NCI-H1436 treated with DMSO at 0.1 percent for 48 hours (cell line): ENCODE measurements around the gene KAT6B.
"Not testable (repeated sequence)": the region's sequence is repeated elsewhere in the genome, so short reads cannot be mapped to it uniquely, and the experiment has no call there.

Experiments used
- DNase-seq: peaks from one replicate; lab custom pipeline; 2025; lab: John Stamatoyannopoulos, UW

Gene KAT6B

DNA sequence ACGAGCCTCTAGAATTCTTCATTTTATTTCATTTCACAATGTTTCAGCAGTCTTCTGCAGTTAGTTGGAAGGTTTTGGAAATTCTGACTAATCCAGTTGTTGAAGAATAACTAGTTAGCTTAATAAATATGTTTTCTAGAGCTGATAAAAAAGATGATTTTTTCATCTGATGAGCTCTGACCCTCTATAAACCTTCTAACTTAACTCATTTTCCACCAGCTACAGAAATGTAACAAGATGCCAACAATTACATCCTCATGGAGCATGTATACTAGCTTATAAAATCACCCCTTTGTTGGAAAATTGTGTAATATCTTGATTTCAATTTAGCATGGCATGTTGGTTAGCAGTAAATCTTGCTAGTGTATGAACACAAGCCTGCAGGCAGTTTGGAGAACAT is 33.1 kb downstream of the KAT6B start:
- no peak for DNase-seq

DNA sequence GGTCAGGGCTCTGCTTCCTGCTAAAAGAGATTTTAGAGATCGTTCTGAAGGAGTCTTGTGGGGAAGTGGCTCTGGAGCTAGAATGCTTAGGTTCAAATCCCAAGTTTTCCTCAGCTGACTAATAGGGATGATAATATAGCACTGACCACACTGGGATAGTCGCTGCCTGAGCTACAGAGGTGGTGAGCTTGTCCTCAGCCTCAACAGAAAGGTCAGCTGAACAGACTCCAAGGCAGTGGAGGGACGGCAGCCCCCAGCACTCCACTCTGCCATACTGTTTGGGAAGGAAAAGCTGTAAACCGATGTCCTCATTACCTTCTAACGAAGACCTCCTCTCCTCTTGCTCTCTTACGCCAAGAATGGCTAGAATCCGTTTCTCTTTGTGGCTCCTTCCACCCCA is 36.2 kb downstream of the KAT6B start:
- DNase-seq: no peak

DNA sequence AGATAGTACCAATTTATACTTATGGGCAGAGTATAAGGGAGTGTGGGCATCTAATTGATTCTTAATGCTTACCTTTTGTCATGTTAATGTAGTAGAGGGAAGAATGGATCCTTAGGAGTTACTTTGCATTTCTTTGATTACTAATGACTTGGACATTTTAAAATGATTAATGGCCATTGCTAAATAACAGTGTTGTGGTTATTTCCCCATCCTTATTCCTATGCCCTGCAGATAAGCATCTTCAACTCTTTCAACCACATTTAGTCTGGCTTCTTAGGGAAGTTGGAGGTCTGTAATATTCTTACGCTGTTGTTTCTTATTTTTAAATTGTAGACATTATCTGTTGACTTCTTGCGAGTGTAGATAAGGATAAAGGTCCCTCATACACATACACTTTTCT is 37.2 kb downstream of the KAT6B start:
- DNase-seq: no peak

DNA sequence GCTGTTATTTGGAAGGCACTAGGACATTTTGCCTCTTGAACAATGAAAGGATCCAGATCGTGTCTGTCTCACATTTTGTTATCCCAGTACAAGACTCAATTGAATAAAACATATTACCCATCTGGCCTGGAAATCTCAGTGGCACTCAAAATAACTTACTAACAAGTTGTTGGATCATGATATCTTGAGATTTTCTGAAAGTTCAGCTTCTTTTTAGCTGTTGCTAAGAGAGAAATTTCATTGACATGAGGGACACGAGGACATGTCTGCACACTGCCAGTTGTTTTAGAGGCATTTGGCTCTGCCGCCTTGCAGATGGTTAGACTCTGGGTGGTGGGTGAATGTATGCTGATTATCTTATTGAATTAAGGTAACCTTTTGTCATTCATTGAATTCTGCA is 41.0 kb downstream of the KAT6B start:
- no peak for DNase-seq

DNA sequence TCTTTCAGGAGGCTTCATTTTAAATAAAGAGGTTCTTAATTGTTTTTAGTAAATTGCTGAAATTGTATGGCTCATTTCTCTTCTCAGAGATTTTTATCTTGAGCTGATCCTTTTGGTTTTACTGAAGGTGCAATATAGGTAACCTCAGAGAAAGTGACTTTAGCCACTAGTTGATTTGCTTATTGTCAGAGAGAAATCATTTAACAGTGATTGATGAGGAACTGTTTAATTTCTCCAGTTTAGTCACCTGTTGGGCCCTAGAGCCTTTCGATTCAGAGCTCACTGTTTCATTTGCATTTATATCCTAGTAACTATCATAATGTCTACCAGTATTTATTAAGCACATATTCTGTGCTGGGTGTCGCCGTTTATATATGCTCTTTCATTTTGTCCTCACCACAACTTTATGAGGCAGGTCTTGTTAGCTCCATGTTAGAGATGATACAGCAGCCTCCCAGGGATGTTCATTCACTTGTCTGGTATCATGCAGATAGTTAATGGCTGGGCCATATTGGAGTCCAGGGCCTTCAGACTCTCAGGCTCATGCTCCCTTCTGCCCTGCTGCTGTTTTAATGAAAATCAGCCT is 42.1 kb downstream of the KAT6B start:
- DNase-seq: no peak

DNA sequence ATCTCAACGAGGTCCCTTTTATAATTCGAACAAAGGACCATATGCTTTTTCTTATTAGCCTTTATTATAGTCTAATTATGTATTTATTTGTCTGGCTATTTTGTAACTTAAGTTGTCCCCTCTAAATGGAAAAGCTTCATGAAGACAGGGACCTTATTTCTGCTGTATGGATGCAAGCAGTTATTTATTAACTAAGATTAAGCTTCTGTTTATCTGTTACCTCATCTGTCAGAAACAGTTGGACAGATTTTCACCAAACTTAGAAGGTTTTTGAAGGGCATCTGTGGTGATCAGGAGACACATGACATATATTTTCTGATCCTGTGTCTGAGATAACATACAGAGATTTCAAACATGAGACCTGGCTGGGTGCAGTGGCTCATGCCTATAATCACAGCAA is 43.2 kb downstream of the KAT6B start:
- no peak for DNase-seq

DNA sequence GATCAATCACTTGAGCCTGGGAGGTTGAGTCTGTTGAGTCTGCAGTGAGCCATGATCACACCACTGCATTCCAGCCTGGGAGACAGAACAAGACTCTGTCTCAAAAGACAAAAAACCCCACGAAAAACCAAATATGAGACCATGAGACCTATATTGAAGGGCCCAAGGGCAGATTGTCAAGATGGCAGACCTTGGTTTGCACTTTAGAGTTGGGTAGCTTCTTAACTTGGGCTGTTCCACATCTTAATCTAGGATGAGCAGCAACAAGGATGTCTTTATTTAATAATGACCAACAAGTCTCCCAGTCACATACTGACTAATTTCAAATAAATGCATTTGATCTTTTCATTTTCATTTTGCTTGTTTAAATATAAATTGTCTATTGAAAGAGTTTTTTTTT is 43.8 kb downstream of the KAT6B start:
- no peak for DNase-seq

DNA sequence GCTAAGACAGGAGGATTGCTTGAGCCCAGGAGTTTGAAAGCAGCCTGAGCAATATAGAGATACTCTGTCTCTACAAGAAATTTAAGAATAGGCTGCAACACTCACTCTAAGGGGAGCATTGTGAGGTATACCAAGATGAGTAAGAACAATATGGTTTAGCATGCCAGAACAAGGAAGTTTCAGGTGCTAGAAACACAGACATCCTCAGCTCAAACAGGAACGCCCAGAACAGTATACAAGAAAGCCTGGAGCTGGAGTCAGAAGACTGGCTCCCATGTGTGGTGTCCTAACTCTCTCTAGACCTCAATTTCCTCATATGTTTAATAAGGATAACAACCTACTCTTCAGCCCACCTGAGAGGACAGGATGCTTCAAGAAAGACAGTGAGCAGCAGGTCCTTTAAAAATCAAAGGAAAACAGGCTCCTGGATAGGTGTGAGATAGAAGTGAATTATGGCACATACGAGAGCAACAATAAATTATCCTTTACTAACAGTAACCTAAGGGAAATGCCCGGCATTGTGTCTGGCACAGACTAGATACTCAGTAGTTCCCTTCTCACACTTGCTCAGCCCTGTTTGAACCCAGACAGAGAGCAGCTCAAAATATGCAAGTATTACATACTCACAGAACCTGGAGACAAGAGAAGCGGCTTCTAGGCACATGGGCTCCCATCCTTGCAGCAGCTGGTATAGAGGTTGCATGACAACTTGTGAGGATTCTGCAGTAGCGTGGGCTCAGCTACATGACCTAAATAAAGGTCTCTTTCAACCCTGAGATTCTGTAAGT is 45.4 kb downstream of the KAT6B start:
- no peak for DNase-seq

DNA sequence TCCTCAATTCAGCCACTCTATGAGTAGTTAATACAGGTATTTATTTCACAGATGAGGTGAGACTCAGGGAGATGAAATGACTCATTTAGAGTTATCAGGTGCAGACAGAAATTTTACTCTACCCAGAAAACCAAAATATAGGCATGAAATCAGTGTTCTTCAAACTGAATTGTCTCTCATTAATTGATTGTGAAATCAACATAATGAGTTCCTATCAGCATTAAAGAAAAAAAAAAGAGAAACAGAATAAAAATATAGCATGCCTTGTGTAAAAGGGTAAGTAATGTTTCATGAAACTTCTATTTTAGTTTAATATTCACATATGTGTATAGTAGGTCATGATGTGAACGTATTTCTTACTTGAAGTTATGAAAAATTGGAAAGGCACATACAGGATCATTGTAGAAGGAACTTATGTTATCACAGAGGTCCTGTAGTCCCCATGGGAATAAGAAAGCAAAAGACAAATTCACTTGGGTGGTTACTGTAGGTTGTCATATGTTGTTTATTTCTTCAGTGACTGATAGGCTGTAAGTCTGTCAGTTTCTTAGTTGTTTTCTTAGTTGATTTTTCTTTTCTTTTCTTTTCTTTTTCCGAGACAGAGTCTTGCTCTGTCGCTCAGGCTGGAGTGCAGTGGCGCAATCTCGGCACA is 47.5 kb downstream of the KAT6B start:
- no peak for DNase-seq

DNA sequence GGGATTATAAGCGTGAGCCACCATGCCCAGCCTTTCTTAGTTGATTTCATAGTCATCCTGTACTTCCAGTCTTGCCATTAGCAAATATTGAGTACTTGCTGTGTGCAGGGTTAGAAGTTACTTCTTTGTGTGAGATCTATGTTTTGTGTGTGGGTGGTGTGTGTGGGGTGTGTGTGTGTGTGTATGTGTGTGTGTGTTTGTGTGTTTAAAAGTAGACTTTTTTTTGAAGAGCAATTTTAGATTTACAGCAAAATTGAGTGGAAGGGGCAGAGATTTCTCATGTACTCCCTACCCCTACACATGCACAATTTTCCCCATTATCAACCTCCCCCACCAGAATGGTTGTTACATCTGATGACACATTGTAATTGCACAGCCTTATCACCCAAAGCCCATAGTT is 48.2 kb downstream of the KAT6B start:
- no peak for DNase-seq

DNA sequence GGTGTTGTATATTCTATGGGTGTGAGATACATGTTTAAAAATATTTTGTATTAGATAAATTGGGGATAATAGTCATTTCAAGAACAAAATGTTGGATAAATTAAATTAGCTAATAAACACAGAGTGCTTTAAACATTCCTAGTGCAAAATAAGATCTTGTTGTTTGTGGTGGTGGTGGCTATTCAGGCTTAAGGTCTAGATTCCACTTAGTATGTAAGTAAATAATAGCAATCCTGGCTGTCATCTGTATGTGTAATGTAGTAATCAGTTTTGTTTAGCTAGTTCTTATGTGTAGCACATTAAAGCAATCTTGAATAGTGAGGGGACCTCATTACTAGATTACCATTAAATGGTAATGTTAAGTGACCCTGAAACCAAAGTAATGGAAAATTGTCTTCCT is 48.7 kb downstream of the KAT6B start:
- no peak for DNase-seq

DNA sequence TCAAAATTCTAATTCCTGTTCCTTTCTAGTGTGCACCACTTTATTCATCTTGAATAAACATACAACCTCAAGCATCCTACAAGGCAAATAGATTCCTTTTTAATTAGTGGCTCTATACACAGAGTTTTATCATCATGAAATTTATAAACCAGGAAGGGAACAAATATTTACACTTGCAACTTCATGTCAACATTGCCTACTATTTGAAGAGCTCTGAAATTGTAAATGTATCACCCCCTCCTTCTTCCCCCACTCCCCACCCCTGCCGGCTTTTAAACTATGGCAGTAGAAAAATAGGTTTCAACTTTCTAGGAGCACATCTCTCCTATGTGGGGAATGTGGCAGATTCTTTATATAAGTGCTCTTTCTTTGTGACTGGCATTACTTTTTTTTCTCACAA is 49.6 kb downstream of the KAT6B start:
- DNase-seq: peak; percentile 74

DNA sequence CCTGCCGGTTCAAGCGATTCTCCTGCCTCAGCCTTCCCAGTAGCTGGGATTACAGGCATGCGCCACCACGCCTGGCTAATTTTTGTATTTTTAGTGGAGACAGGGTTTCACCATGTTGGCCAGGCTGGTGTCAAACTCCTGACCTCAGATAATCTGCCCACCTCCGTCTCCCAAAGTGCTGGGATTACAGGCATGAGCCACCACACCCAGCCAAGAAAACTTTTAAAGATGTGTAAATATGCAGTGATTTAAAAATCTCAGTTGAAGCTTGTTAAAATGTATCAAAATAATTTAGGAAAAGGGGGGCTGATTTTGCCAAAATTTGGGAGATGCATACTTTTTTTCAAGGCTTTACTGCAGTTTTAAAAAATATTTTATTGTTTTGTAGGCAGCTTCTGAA is 50.7 kb downstream of the KAT6B start:
- DNase-seq: not testable (repeated sequence)

DNA sequence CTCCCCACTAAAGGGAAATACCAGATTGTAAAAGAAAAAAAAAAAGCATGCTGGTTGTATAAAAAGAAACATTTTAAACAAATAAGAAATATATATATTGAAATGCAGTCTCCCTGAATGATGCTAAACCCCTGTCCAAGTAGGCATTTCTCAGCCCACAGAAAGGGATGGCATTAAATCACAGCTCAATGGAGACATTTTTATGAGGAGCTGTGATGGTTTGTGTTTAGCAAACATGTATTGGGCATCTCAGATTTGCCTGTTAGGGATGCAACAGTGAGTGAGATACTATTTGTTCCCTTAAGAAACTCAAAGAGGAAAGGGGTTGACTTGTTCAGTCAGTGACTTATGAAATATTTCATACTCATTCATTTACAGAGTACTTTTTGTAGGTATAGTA is 51.5 kb downstream of the KAT6B start:
- DNase-seq: no peak

DNA sequence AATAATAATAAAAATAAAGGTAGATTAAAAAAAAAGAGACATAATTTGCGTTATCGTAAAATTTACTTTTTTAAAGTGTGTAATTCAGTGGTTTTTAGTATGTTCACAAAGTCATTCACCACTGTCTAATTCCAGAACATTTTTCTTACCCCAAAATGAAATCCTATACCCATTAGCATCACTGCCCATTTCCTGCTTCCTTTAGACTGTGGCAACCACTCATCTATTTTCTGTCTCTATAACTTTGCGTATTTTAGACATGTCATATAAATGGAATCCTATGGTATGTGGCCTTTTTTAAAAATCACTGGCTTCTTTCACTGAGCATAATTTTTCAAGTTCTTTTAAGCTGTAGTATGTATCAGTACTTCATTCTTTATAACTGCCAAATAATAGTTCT is 53.6 kb downstream of the KAT6B start:
- DNase-seq: no peak

DNA sequence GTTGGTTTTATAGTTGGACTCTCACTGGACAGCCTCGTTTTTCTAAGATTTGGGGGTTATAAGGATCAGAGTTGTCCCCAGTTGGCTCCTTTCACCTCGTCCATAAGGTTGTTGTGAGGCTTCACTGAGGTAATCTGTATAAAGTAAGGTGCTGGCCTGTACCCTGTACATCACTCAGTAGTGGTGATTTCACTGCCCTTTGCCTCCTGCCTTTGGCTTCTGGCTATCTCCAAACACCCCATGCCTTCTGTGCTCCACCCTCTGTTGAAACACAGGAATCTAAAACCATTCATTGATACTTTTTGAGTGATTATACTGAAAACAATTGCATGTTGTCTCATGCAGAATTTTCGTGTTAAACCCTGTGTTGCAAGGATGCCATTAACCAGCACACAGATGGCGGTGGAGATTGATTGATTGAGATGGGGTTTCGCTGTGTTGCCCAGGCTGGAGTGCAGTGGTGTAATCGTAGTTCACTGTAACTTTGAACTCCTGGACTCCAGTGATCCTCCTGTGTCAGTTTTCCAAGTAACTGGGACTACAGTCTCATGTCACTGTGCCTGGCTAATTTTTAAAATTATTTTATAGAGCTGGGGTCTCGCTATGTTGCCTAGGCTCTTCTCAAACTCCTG is 55.0 kb downstream of the KAT6B start:
- no peak for DNase-seq

DNA sequence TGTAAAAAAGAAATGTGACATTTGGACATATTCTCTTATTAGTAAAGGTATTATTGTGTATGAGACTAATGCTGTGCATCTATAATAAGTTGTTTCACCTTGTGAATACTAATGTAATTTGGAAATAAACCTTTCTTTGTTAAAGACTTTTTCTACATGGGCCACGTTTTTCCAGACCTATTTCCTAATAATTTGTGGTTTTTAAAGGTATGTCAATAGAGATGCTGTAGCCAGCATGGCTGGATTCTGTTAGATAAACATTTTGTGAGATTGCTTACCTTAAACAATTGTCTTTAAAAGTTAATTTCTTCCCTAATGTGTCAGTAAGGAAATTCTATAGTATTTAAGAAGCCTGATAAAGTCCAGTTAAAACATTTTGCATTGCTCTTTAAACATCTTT is 56.0 kb downstream of the KAT6B start:
- DNase-seq: no peak

DNA sequence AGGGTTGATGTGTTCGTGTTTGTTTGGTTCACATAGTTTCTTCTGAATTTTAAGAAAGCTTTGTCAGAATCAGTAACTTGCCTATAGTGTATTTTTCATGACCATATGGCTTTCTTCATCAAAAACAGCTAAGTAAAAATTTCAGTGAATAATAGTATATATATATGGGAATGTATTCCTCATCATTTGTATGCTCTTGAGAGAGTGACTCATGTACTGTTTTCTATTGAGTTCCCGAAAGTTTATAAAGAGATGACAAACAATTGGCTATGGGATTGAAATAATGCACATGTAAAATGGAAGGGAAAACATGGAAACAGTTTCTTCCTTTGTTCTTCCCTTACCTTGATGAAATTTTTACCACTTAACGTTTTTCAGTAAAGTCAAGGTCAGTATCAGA is 56.4 kb downstream of the KAT6B start:
- DNase-seq: no peak

DNA sequence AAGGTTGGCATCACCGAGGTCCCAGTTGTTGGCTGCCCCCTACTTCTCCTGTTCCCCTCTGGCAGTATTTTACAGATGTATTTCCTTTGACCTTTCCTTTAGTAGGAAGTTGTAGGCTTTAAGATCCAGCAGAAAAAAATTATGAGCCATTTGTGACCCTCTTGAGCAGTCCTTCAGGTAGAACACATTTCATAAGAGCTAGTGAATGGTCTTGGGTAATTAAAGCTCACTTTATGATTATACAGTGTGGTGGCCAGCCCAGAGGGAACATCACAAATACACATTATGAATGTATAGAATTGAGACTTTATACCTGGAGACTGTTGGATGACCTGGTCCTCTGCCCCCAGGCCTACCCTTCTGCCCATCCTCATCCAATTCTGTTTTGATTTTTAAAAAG is 57.0 kb downstream of the KAT6B start:
- no peak for DNase-seq

DNA sequence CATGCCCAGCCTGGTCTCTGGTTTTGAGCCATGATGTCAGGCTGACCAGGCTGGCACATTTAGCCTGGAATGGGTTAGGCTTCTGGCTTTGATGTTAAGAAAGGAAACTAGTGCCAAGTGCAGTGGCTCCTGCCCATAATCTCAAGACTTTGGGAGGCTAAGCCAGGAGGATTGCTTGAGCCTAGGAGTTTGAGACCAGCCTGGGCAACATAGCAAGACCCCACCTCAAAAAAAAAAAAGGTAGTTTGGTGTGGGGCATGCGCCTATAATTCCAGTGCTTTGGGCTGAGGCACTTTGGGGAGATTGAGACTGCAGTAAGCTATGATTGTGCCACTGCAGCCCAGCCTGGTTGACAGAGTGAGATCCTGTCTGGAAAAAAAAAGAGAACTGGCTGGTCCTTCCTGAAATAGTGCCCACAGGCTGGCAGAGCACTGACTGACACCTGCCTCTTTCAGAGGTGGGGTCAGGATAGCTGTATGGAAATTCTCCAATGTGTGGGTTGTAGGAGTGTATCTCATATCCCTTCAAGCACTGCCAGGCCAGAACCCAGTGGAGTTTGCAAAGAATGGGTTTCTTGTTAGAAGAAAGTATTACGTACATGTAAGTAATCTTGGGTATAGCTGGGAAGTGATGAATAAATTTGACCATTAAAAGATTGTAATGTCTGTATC is 61.3 kb downstream of the KAT6B start:
- DNase-seq: no peak

DNA sequence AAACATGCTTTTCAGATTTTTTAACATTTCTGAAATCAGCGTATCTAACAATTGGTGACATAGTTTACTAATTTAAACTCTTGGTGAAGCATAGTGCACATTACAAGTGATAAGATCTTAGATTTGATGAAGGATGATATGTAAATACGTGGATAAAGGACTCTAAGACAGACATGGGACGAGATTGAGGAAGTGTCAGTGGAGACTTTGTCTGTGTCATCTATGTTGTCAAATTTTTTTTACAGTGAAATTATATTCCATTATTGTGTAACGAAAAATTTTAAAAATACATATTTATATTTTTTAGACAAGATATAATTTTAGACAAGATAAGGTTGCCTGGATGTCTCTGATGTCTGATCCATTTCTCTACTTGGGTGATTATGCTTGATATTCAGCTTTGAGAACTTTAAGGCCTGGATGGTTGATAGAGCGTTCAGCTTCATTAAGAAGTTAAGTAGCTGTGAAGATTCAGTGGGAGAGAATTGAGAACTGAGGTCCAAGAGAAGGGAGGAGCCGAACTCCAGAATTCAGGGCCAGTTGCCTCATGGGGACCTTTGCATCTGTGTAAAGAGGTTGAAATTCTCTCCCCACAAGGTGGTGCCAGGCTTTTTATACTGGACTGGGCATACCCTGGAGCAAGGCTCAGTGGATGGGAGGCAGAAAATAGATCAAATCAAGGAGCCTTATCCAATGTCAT is 62.7 kb downstream of the KAT6B start:
- no peak for DNase-seq

DNA sequence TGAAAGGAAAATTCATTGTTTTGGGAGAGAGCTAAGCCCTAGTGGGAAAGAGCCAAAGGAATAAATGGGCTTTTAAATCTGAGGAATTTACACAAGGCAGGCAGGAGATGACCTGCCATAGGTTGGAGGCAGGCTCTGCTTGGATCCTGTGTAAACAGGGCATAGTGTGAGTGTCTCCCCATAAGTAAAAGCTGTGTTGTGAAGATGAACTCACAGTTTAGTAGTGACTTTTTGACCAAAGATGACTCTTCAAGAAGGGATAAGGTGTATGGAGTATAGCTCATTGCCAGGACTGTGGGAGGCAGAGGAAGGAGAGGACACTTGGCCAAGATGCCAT is 63.2 kb downstream of the KAT6B start:
- DNase-seq: no peak
